ENCODE measurements around the gene CERCAM.

GRCh38 chr9:128457207-128457606 is 36.5 kb downstream of the CERCAM start:
- TF ChIP-seq CTCF (IDR thresholded peaks at IDR 0.05; ENCODE audit: poor library complexity, severe bottlenecking), result no peak
- no peak for TF ChIP-seq MXI1 (conservative IDR thresholded peaks at IDR 0.05; ENCODE audit: poor library complexity, severe bottlenecking)
- TF ChIP-seq POLR2AphosphoS5 (IDR thresholded peaks at IDR 0.05), result no peak
- TF ChIP-seq SMC3 (conservative IDR thresholded peaks at IDR 0.05; ENCODE audit: poor library complexity), result no peak
- no peak for TF ChIP-seq EZH2 (IDR thresholded peaks at IDR 0.05; ENCODE audit: borderline replicate concordance, insufficient read depth, low read length, poor library complexity, severe bottlenecking)
